ENCODE data around the gene IGLON5.

Gene IGLON5

GRCh38 chr19:51311351-51312257, at the start of gene IGLON5:
Gene IGLON5, plus strand, starts transcription at chr19:51311644. Its CDS starts 204 bp downstream, at chr19:51311848.
- DNase-seq (ENCODE audit: low spot score): no peak

GRCh38 chr19:51263808-51264207, 47.6 kb upstream of the IGLON5 start:
- DNase-seq (ENCODE audit: low spot score): no peak

DNA sequence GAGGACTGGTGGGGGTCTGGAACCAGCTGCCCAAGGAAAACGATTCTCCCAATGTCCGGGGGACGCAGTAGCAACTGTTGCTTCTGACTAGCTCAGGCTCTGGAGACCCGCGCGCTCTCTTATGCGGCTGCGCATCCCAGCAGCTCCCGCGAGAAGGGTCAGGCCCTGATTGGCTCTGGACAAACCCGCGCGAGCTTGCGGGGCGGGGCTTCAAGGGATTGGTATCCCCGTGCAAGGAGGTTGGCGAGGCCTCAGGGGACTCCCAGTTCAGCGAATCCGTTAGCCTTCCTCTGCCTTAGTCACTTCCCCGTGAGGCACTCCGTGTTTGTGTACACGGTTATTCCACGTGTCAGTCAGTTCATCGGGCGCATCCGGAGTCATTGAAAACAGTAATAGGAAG, 40.4 kb upstream of the IGLON5 start:
- no peak for DNase-seq (ENCODE audit: low spot score)

- no peak for DNase-seq (ENCODE audit: low spot score)
Observed at GRCh38 chr19:51272183-51272810, 39.1 kb upstream of the IGLON5 start.

- no peak for DNase-seq (ENCODE audit: low spot score)
Observed at GRCh38 chr19:51274049-51274770, 37.2 kb upstream of the IGLON5 start.

DNA sequence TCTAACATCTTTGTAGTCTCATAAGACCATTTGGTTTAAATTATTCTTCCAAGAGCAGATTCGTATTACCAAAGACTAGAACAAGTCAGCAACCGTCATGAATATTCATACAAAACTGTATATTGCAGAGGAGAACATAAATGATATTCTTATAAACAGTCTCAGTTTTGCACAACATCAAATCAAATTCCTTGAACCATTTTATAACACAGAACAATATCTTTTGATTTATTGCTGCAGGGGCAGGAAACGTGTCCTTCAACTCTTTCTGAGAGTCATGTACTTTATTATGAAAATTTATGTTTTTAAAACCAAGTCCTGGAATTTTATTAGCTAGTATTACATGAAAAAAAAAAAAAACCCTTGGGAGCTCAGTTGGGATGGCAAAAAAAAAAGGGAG, 34.3 kb upstream of the IGLON5 start:
- DNase-seq (ENCODE audit: low spot score): no peak

GRCh38 chr19:51282335-51282734, 29.1 kb upstream of the IGLON5 start:
- no peak for DNase-seq (ENCODE audit: low spot score)

- DNase-seq (ENCODE audit: low spot score): no peak
Observed at GRCh38 chr19:51285682-51286081, 25.8 kb upstream of the IGLON5 start.

GRCh38 chr19:51289635-51290034, 21.8 kb upstream of the IGLON5 start:
- no peak for DNase-seq (ENCODE audit: low spot score)

- DNase-seq (ENCODE audit: low spot score): no peak
Observed at GRCh38 chr19:51292971-51293370, 18.5 kb upstream of the IGLON5 start.

- DNase-seq (ENCODE audit: low spot score): no peak
Observed at GRCh38 chr19:51293571-51294210, 17.8 kb upstream of the IGLON5 start.

DNA sequence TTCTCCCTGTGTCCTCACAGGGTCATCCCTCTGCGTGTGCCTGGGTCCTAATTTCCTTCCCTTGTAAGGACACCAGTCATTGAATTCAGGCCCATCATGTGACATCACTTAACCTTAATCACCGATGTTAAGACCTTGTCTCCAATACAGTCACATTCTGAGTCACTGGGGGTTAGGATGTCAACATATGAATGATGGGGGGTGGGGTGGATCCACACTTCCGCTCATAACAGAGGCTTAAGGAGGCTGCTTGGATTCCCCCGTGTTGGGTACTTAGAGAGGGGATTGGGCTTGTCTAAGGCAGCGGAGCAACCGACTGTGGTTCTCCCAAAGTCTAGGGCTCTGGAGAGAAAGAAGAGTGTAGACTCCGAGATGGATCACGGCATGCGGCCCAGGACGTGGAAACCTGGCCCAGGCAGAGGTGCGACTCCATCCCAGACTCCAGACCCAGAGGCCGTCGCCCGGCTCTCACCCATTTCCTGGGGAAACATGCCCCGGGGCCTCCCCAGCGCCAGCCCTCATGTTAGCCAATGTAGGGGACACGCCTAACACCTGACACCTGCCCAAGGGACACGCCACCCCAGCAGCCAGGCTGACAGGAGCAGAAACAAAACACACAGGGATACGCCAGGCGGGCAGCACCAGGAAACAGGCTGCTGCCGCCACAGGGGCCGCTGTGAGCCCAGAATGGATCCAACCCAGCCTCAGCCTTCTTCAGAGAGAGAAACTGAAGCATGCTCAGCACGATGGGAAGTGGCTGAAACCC, 17.1 kb upstream of the IGLON5 start:
- DNase-seq (ENCODE audit: low spot score): no peak

- DNase-seq (ENCODE audit: low spot score): no peak
Observed at GRCh38 chr19:51294977-51295375, 16.5 kb upstream of the IGLON5 start.

DNA sequence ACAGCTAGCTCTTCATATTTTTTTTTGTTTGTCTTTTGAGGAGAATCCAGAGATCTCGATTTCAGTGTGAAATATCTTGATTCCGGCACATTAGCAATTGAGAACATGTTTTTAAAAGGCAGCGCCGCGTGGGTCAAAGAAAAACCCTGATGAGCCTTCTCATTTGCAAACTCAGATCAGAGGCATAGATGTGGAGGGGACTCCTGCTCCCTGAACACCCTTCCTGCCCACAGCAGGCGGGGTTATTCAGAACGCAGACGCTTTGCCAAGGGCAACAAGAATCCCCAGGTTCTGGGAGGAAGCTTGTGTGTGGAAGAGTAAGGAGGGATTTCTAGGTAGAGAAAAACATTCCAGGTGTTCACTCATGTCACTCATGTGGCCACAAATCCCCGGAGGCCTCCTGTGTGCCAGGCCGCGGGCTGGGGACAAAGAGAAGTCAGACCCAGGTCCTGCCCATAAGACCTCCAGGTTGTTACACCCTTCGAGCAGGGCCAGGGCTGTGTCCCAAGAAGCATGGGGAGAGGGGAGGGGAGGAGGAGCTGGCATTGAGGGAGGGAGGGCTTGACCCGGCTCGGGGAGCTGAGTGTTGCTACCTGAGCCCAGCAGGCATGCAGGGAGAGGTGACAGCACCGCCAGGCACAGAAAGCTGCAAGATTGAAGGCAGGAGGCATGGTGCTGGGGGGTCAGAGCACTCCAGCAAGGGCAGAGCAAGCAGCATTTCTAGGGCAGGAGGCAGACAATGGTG, 15.9 kb upstream of the IGLON5 start:
- DNase-seq (ENCODE audit: low spot score): no peak

GRCh38 chr19:51296336-51297093, 14.9 kb upstream of the IGLON5 start:
- DNase-seq (ENCODE audit: low spot score): no peak

GRCh38 chr19:51297406-51297805, 14.0 kb upstream of the IGLON5 start:
- DNase-seq (ENCODE audit: low spot score): no peak

GRCh38 chr19:51301266-51301665, 10.2 kb upstream of the IGLON5 start:
- no peak for DNase-seq (ENCODE audit: low spot score)

GRCh38 chr19:51305479-51305878, 6.0 kb upstream of the IGLON5 start:
- no peak for DNase-seq (ENCODE audit: low spot score)

DNA sequence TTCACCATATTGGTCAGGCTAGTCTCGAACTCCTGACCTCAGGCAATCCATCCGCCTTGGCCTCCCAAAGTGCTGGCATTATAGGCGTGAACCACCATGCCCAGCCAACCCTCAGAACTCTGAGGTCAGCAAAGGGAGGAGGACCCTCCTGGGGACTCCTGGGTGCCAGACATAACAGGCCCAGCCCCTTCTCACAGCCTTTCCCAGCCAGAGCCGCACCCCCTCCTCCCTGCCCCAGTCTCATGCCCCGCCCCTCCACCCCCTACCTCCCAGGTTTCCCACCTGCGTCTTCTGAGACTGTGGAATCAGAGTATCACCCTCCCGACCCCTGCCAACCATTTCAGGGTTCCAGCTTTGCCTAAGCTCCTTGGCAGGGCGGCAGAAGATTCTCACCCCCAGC, 5.2 kb downstream of the IGLON5 start:
- DNase-seq (ENCODE audit: low spot score): no peak

DNA sequence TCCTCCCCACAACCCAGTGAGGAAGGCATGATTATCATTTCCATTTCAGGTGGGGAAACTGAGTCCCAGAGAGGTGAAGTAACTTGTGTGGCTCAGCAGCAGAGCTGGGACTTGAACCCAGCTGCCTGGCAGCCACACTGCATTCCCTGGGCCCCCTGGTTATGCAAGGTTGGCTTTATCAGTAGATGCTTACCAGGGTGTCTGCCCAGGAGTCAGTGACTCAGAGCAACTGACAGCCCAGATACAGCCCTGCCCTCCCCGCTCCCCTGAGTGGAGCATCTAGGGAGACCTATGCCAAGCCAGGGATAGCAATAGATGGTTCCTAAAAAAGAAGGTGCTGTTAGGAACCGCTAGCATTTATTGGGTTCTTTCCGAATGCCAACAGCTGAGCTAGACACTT, 5.9 kb downstream of the IGLON5 start:
- no peak for DNase-seq (ENCODE audit: low spot score)

Measured in germinal center (tissue), 1 donor.